Choroid plexus epithelial cell (primary cell): ENCODE measurements around the gene ENO3.

Experiments
- DNase-seq: peaks from one replicate; pipeline ENCODE4 v3.0.0-alpha.2; 2010; ENCODE audit warnings: low read depth
- H3K4me3 ChIP-seq: 2 replicates; pipeline ENCODE4 v1.5.1; 2011; ENCODE audit warnings: low read depth, mild to moderate bottlenecking, control low read depth, low read length, moderate library complexity
- TF ChIP-seq, protein P1 (sequence below): conservative IDR thresholded peaks from 2 replicates; pipeline ENCODE4 v1.5.1; 2011; ENCODE audit warnings: low read depth, mild to moderate bottlenecking, control low read depth, inconsistent platforms, low read length, moderate library complexity

The ENO3 gene

DNA sequence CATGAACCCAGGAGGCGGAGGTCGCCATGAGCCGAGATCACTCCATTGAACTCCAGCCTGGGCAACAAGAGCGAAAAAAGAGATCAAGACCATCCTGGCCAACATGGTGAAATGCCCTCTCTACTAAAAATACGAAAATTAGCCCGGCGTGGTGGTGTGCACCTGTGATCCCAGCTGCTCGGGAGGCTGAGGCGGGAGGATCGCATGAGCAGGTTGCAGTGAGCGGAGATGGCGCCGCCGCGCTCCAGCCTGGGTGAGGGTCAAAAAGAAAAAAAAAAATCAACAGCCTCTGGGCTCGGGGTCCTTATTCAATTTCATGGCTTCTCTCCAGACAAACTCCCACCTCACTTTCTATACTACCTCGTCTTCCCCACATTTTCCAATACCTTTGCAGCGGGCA is 22.0 kb upstream of the ENO3 start:
- no peak for DNase-seq
- TF ChIP-seq, protein P1, sequence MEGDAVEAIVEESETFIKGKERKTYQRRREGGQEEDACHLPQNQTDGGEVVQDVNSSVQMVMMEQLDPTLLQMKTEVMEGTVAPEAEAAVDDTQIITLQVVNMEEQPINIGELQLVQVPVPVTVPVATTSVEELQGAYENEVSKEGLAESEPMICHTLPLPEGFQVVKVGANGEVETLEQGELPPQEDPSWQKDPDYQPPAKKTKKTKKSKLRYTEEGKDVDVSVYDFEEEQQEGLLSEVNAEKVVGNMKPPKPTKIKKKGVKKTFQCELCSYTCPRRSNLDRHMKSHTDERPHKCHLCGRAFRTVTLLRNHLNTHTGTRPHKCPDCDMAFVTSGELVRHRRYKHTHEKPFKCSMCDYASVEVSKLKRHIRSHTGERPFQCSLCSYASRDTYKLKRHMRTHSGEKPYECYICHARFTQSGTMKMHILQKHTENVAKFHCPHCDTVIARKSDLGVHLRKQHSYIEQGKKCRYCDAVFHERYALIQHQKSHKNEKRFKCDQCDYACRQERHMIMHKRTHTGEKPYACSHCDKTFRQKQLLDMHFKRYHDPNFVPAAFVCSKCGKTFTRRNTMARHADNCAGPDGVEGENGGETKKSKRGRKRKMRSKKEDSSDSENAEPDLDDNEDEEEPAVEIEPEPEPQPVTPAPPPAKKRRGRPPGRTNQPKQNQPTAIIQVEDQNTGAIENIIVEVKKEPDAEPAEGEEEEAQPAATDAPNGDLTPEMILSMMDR, result no peak
- no peak overlapping the region for H3K4me3 ChIP-seq

DNA sequence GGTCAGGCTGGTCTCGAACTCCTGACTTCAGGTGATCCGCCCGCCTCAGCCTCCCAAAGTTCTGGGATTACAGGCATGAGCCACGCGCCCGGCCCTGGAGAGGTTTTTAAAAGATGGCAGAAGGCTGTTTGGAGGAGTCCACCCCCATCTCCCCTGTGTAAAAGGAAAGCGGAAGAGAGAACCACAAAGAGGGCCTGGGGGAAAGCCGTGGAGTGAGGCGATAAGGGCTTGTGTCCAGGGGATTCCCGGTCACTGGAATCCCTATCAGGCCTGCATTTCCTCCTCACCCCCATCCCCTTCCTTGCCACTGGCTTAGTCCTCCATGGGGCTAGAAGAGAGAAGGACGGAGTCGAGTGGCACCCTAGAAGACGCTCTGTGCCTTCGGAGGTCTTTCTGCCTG is 19.0 kb upstream of the ENO3 start, which contains the start of gene GP1BA:
Gene GP1BA (plus strand): TSS at position 315 of the 400 bp plus-strand sequence. CDS start 328 bp downstream, outside the sequence.
- no peak within 1 kb of the TSS for H3K4me3 ChIP-seq
- DNase-seq, result no peak
- TF ChIP-seq, protein P1, result no peak

DNA sequence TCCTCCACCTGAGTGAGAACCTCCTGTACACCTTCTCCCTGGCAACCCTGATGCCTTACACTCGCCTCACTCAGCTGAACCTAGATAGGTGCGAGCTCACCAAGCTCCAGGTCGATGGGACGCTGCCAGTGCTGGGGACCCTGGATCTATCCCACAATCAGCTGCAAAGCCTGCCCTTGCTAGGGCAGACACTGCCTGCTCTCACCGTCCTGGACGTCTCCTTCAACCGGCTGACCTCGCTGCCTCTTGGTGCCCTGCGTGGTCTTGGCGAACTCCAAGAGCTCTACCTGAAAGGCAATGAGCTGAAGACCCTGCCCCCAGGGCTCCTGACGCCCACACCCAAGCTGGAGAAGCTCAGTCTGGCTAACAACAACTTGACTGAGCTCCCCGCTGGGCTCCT is 18.2 kb upstream of the ENO3 start:
- no peak overlapping the region for H3K4me3 ChIP-seq
- TF ChIP-seq, protein P1, result no peak
- DNase-seq, result no peak

DNA sequence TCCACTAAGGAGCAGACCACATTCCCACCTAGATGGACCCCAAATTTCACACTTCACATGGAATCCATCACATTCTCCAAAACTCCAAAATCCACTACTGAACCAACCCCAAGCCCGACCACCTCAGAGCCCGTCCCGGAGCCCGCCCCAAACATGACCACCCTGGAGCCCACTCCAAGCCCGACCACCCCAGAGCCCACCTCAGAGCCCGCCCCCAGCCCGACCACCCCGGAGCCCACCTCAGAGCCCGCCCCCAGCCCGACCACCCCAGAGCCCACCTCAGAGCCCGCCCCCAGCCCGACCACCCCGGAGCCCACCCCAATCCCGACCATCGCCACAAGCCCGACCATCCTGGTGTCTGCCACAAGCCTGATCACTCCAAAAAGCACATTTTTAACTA is 17.3 kb upstream of the ENO3 start:
- H3K4me3 ChIP-seq, result no peak overlapping the region
- no peak for DNase-seq
- TF ChIP-seq, protein P1, result no peak

DNA sequence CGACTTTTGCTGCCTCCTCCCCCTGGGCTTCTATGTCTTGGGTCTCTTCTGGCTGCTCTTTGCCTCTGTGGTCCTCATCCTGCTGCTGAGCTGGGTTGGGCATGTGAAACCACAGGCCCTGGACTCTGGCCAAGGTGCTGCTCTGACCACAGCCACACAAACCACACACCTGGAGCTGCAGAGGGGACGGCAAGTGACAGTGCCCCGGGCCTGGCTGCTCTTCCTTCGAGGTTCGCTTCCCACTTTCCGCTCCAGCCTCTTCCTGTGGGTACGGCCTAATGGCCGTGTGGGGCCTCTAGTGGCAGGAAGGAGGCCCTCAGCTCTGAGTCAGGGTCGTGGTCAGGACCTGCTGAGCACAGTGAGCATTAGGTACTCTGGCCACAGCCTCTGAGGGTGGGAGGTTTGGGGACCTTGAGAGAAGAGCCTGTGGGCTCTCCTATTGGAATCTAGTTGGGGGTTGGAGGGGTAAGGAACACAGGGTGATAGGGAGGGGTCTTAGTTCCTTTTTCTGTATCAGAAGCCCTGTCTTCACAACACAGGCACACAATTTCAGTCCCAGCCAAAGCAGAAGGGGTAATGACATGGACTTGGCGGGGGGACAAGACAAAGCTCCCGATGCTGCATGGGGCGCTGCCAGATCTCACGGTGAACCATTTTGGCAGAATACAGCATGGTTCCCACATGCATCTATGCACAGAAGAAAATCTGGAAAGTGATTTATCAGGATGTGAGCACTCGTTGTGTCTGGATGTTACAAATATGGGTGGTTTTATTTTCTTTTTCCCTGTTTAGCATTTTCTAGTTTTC is 16.5 kb upstream of the ENO3 start:
- H3K4me3 ChIP-seq, result no peak overlapping the region
- peak; percentile 54 for DNase-seq
- TF ChIP-seq, protein P1, result peak; percentile 60

DNA sequence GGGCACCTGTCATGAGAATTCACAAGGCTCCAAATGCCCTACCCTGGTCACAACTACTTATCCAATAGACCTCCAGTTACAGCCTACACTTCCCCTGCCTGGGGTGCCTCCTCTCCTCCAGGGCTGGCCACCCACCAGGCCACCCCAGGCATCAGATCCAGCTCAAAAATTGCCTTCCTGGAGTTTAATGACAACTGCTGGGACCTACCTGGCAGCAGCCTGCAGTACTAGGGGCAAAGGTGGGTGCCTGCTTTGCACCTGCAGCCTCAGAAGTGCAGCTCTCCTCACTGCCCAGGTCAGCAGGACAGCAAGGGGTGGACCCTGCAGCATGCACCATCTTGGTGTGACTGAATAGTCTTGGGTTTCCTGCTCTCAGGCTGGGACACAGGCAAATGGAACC is 15.3 kb upstream of the ENO3 start:
- no peak for DNase-seq
- TF ChIP-seq, protein P1, result no peak
- H3K4me3 ChIP-seq, result no peak overlapping the region

DNA sequence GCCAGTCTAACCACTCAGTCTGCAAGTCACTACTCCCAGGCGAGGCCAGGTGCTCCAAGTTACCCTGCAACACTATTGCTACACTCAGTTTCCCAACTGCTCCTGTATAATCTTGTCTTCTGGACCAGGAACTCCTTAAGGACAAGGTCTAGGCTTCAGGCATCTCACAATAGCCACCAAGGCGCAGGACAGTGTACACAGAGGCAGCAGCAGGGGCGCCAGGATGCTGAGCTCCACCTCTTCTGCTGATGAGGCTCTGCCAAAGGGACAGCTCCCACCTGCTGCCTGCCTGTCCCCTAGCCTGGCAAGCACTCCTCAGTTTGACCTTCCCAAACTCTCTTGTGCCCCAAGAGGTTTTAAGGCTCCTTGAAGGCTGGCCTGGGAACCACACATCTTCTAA is 14.5 kb upstream of the ENO3 start:
- TF ChIP-seq, protein P1, result no peak
- no peak overlapping the region for H3K4me3 ChIP-seq
- no peak for DNase-seq
